Activated CD4-positive, alpha-beta T cell treated with anti-CD3 and anti-CD28 coated beads for 36 hours (primary cell): ENCODE results near the gene CMIP. TPM values are rescaled to one million over a fixed set of nuclear protein-coding genes. Genes with fewer than 3 reads are reported as not detected.

Experiments
- ATAC-seq: fragments of 200-7000 bp; cut with Tn5 transposase; one replicate; pipeline ENCODE4 v1.10.0; 2021; ENCODE audit warnings: mild to moderate bottlenecking, moderate library complexity
- CTCF ChIA-PET: fragments of 350-600 bp; sonication (Branson Sonifier 250); formaldehyde crosslinking; loops from one replicate; lab custom pipeline; 2021; ENCODE audit warnings: antibody characterized with exemption; lab: Charles Lee
- POLR2A ChIA-PET: fragments of 350-600 bp; sonication (Branson Sonifier 250); formaldehyde crosslinking; loops from one replicate; lab custom pipeline; 2021; ENCODE audit warnings: antibody characterized with exemption, inconsistent platforms; lab: Charles Lee
- DNase-seq: peaks from one replicate; pipeline ENCODE4 v3.0.0-alpha.2; 2020
- H3K27ac Mint-ChIP-seq: one replicate; pipeline ENCODE4 v1.8.0; 2021; ENCODE audit warnings: mixed read lengths
- H3K27me3 Mint-ChIP-seq: one replicate; pipeline ENCODE4 v1.8.0; 2021; ENCODE audit warnings: mixed read lengths
- H3K36me3 Mint-ChIP-seq: one replicate; pipeline ENCODE4 v1.8.0; 2021; ENCODE audit warnings: low read depth, mixed read lengths
- H3K4me1 Mint-ChIP-seq: one replicate; pipeline ENCODE4 v1.8.0; 2021; ENCODE audit warnings: mixed read lengths
- H3K4me3 Mint-ChIP-seq: one replicate; pipeline ENCODE4 v1.8.0; 2021; ENCODE audit warnings: mild to moderate bottlenecking, moderate library complexity, mixed read lengths
- H3K9me3 Mint-ChIP-seq: one replicate; pipeline ENCODE4 v1.8.0; 2021; ENCODE audit warnings: low read depth, mixed read lengths
- intact Hi-C, 2 experiments: fragments of 100-400 bp; cut with DNase I in 1 of 2; cut with micrococcal nuclease in 1 of 2; formaldehyde crosslinking; loops; one replicate each; pipeline versions ENCODE4 v1.14.2 to v1.15.1; 2022 to 2024; cut with DNase I, micrococcal nuclease
- total RNA-seq, 2 experiments: library from RNA; stranded (reverse); gene quantifications; one replicate each; pipeline ENCODE4 v1.2.3, GENCODE V29; 2021

CMIP gene
- total RNA-seq, 2 experiments from 2014 or later = 39.1 to 40.3 TPM

DNA sequence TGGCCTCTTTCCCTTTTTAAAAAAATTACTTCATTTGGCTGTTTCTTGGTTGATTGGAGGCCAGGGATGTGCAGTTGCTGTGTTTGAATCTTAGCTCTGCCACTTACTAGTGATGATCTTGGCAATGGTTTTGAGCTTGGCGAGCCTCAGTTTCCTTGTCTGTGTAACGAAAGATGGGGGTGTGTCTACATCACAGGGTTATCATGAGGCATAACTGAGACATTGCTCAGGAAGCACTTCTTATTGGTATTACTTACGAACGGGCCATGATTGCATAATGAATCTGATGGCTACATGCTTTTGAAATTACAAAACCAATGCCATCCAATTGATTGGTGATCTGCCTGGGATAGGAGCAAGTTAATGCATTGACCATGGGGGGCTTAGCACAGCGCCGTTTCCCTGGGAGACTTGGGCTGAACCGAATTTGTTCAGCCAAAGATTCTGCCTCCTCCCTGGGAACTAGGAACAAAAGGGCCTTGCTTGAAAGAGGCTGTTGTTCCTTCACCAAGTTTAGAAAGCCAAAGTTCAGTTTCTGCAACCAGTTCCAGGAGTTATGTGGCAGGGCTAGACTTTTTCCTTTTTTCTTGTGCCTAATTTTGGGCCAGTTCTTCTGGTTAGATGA, 21.9 kb downstream of the CMIP start:
- Mint-ChIP-seq H3K27me3 (no peaks in the 10 kb centered on the region), H3K9me3 (no peaks in the 10 kb centered on the region), H3K4me1 (peaks cover 72% of the 10 kb centered on the region), H3K36me3 (peaks cover 4% of the 10 kb centered on the region), H3K27ac (no peak overlapping the region), H3K4me3 (no peak overlapping the region)
- ChIA-PET POLR2A (no interaction called here), CTCF (interaction anchor here (0.9 kb wide), 1 partner anchor 11 kb away, joined by 3 read pairs; no protein-coding TSS in a partner anchor)
- DNase-seq (no peak), ATAC-seq (no peak)
- intact Hi-C loops = no loop called here

DNA sequence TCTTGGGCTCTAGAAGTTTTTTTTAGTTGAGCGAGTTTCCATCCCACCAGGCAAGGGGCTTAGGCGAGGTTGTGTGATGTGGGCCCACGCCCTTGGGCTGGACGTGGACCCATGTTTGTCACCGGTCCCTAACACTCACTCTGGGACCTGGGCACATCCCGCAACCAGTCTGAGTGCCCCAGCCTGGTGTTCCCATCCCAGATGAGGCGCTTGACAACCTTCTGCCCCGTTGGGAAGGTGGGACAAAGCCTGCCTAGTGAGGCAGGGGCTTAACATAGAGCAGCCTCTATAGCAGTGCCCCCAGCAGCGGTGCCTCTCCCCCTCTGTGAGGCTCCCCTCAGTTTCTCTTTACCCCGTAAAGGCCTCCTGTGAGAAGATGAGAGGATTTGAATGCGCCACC, 22.5 kb downstream of the CMIP start:
- Mint-ChIP-seq H3K4me3 (no peak overlapping the region), H3K27ac (no peak overlapping the region), H3K36me3 (peaks cover 4% of the 10 kb centered on the region), H3K27me3 (no peaks in the 10 kb centered on the region), H3K9me3 (no peaks in the 10 kb centered on the region), H3K4me1 (peaks cover 76% of the 10 kb centered on the region)
- DNase-seq (no peak), ATAC-seq (no peak)
- intact Hi-C loops = no loop called here
- ChIA-PET CTCF (no interaction called here), POLR2A (no interaction called here)

DNA sequence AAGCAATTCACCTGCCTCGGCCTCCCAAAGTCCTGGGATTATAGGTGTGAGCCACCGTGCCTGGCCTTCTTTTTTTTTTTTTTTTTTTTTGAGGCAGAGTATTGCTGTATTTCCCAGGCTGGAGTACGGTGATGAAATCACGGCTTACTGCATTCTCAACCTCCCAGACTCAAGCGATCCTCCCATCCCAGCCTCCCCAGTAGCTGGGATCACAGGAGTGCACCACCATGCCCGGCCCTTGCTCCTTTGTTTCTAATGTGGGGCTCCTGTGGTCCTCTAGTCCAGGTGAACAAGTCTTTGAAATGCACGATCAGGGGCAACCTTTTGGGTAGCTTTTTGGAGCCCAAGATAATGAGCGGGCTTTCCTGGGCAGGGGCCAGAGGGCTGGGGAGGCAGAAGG, 23.2 kb downstream of the CMIP start:
- Mint-ChIP-seq H3K27me3 (no peaks in the 10 kb centered on the region), H3K27ac (no peak overlapping the region), H3K4me3 (no peak overlapping the region), H3K4me1 (peaks cover 73% of the 10 kb centered on the region), H3K36me3 (peaks cover 4% of the 10 kb centered on the region), H3K9me3 (no peaks in the 10 kb centered on the region)
- intact Hi-C loops = no loop called here
- no peak for ATAC-seq
- POLR2A ChIA-PET = no interaction called here
- CTCF ChIA-PET = interaction anchor here (0.6 kb wide), 1 partner anchor 1373 kb away, joined by 3 read pairs; no protein-coding TSS in a partner anchor
- no peak for DNase-seq

DNA sequence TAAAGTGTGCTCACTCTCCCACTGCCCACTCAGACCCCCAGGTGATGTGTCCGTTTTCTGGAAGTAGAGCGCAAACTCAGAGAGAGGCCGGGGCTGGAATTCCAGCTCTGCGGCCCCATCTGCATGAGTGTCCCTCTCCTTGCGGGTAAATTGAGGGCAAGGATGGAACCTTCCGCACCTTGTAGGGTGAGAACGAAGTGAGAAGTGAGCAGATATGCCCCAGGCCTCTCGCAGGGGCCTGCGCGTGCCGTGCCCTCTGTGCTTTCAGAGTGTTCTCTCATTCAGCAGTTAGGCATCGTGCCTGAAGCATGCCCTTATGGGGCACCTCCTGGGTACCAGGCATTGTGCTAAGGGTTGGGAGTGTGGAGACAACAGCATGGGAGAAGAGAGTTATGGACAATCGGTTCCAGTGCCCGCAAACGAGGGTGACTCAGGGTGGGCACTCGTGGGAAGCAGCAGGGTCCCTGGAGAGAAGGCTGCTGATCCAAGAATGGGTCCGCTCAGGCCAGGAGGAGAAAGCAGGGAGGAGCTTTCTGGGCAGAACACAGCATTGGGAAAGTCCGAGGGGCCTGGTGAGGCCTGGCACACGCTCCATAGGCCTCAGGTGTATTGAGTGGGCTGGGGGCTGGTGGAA, 23.8 kb downstream of the CMIP start:
- Mint-ChIP-seq H3K9me3 (no peaks in the 10 kb centered on the region), H3K27me3 (no peaks in the 10 kb centered on the region), H3K27ac (peak overlapping the region; percentile 37), H3K4me1 (peaks cover 77% of the 10 kb centered on the region), H3K36me3 (peaks cover 4% of the 10 kb centered on the region), H3K4me3 (no peak overlapping the region)
- ChIA-PET POLR2A (no interaction called here), CTCF (interaction anchor here (0.6 kb wide), 1 partner anchor 1373 kb away, joined by 3 read pairs; no protein-coding TSS in a partner anchor)
- ATAC-seq (no peak), DNase-seq (no peak)
- intact Hi-C loops = no loop called here

DNA sequence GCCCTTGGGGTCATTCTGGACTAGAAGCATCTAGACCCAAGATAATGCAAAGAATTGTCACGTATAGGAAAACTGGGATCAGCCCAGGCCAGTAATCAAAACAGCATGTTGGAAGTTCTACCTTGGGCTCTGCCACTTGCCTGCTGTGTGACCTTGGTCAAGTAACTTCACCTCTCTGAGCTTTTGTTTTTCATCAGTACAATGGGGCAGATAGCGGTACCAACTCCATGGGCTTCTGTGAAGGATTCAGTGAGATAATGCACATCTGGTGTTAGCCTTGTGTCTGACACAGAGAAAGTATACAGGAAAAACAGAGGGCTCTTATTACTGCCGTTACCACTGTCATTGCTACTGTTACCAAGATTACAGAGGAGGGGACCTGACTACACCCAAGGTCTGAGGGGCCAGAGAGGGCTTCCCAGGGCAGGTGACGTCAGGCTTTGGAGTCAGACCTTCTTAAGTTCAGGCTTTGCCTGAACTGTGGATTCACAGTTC, 24.6 kb downstream of the CMIP start:
- peak; percentile 34 for ATAC-seq
- Mint-ChIP-seq H3K9me3 (no peaks in the 10 kb centered on the region), H3K27ac (peak overlapping the region; percentile 83), H3K27me3 (no peaks in the 10 kb centered on the region), H3K4me1 (peaks cover 79% of the 10 kb centered on the region), H3K36me3 (peaks cover 1% of the 10 kb centered on the region), H3K4me3 (peak overlapping the region; percentile 11)
- intact Hi-C loops = no loop called here
- POLR2A ChIA-PET = interaction anchor here (1.6 kb wide), 1 partner anchor 18 kb away, joined by 4 read pairs; no protein-coding TSS in a partner anchor
- DNase-seq = no peak
- CTCF ChIA-PET = no interaction called here

DNA sequence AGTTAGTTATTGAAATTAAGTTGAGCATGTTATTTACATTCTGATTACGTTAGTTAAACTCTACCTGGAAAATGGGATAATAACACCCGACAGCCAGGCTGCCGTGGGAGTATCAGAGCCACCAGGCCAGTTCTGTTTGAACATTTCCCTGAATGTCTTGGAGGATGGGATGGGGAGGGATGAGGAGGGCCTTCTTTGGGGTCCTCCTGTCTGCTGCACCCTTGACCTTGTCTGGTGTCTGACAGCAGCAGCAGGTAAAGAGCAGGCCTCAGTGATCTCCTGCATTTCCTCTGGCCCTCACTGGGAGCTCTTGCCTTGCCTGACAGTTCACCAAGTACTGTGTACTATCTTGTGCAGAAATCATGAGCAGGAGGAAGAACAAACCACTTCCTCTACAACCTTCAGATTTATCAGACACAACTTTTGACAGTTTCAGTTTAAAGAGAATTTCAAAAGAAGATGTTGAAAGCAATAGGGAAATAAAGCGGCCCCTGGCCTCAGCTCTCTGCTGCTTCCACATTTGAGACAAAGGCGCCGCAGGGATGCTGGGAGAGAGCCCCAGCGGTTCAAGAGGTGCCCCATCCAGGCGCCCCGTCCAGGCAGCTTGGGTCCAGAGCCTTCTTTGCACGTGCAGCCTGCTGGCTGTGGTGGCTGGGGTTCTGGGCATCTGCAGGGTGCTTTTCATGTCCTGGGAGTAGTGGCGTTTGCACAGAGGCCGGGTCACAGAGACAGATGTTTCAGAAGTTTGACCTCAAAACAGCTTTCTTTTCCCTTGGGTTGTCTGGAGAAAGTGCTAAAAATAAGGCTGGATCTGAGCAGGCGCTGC, 25.3 kb downstream of the CMIP start:
- H3K27ac Mint-ChIP-seq = peak overlapping the region; percentile 83
- H3K27me3 Mint-ChIP-seq = no peaks in the 10 kb centered on the region
- CTCF ChIA-PET = interaction anchor here (0.9 to 1.3 kb wide), 2 partner anchors 15 to 31 kb away, joined by 3 to 6 read pairs; no protein-coding TSS in a partner anchor
- H3K36me3 Mint-ChIP-seq = no peaks in the 10 kb centered on the region
- POLR2A ChIA-PET = interaction anchor here (0.8 to 1.6 kb wide), 2 partner anchors 19 to 146 kb away, joined by 3 to 4 read pairs; no protein-coding TSS in a partner anchor
- H3K9me3 Mint-ChIP-seq = no peaks in the 10 kb centered on the region
- DNase-seq (peak; percentile 50), ATAC-seq (peak; percentile 91)
- H3K4me1 Mint-ChIP-seq = peaks cover 75% of the 10 kb centered on the region
- H3K4me3 Mint-ChIP-seq = peak overlapping the region; percentile 11
- intact Hi-C loops = no loop called here

DNA sequence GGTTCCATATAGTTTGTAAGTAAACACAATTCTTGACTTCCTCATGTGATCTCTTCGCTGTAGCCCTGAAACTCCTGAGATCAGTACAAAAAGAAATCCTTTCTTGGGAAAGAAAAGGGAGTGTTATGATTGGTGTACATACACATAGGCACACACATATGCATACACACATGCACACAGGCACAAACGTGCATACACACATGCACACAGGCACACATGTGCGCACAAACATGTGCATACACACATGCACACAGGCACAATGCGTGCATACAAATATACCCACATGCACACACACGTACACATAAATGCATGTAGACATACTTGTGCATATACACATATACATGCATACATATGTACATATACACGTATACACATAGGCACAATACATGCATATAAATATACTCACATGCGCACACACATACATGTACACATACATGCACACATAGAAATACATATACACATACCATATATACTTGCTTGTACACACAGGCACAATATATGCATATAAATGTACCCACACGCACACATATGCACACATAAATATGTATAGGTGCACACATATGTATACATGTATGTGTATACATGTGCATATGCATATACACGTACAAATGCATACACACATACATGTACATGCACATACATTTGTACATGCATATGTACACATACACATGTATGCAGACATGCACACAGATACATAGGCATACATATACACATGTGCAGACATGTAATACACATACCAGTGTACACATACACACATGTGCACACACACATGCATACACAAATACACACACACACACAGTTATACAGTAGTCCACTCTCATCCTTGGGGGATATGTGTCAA, 26.4 kb downstream of the CMIP start:
- H3K27me3 Mint-ChIP-seq = no peaks in the 10 kb centered on the region
- no peak for ATAC-seq
- ChIA-PET POLR2A (interaction anchor here (1.6 kb wide), 1 partner anchor 20 kb away, joined by 4 read pairs; no protein-coding TSS in a partner anchor), CTCF (interaction anchor here (1.3 kb wide), 1 partner anchor 14 kb away, joined by 6 read pairs; no protein-coding TSS in a partner anchor)
- H3K4me3 Mint-ChIP-seq = no peak overlapping the region
- intact Hi-C loops = no loop called here
- DNase-seq = no peak
- peaks cover 73% of the 10 kb centered on the region for H3K4me1 Mint-ChIP-seq
- peak overlapping the region; percentile 83 for H3K27ac Mint-ChIP-seq
- H3K9me3 Mint-ChIP-seq = no peaks in the 10 kb centered on the region
- H3K36me3 Mint-ChIP-seq = no peaks in the 10 kb centered on the region

DNA sequence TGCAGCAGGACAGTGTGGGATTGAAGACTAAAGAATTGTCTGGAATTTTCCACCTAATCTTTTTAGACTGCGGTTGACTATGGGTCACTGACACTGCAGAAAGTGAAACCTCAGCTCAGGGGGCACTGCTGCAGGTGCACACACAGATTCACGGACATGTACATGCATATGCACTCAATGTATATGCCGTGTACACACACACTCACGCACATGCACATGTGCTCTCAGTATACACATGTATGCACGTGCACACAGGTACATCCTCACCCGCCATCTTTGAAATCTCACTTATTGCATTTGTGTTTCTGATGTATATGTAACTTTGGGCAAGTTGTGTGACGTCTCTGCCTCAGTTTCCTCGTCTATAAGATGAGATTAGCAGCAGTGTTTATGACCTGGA, 27.3 kb downstream of the CMIP start:
- no peak for ATAC-seq
- H3K4me3 Mint-ChIP-seq = no peak overlapping the region
- no peaks in the 10 kb centered on the region for H3K9me3 Mint-ChIP-seq
- H3K4me1 Mint-ChIP-seq = peaks cover 73% of the 10 kb centered on the region
- CTCF ChIA-PET = interaction anchor here (0.8 kb wide), 1 partner anchor 71 kb away, joined by 3 read pairs; no protein-coding TSS in a partner anchor
- intact Hi-C loops = no loop called here
- H3K27me3 Mint-ChIP-seq = no peaks in the 10 kb centered on the region
- H3K27ac Mint-ChIP-seq = no peak overlapping the region
- DNase-seq = no peak
- no peaks in the 10 kb centered on the region for H3K36me3 Mint-ChIP-seq
- POLR2A ChIA-PET = no interaction called here

DNA sequence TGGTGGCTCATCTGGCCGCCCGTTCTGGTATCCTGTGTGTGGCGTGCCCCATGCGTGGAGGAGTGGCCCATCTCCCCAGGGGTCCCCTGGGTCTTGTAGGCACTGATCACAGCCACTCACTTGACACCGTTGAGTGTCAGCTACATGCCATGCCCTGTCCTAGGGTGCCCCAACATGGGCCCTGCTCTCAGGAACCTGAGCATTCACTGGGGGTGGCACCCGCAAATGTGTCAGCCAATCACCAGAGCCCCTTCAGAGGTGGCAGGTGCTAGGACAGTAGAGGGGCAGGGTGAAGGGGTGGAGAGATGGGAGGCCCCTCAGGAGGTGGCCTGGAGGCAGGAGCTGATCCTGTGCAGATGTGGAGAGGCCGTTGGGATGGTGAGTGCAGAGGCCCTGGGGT, 27.8 kb downstream of the CMIP start:
- H3K4me1 Mint-ChIP-seq = peaks cover 75% of the 10 kb centered on the region
- POLR2A ChIA-PET = interaction anchor here (0.7 kb wide), 1 partner anchor 56 kb away, joined by 3 read pairs; no protein-coding TSS in a partner anchor
- no peaks in the 10 kb centered on the region for H3K27me3 Mint-ChIP-seq
- no peak overlapping the region for H3K27ac Mint-ChIP-seq
- no peak for ATAC-seq
- H3K36me3 Mint-ChIP-seq = peaks cover 2% of the 10 kb centered on the region
- H3K9me3 Mint-ChIP-seq = no peaks in the 10 kb centered on the region
- no peak overlapping the region for H3K4me3 Mint-ChIP-seq
- CTCF ChIA-PET = interaction anchor here (0.8 kb wide), 1 partner anchor 72 kb away, joined by 3 read pairs; no protein-coding TSS in a partner anchor
- intact Hi-C loops = no loop called here
- no peak for DNase-seq

DNA sequence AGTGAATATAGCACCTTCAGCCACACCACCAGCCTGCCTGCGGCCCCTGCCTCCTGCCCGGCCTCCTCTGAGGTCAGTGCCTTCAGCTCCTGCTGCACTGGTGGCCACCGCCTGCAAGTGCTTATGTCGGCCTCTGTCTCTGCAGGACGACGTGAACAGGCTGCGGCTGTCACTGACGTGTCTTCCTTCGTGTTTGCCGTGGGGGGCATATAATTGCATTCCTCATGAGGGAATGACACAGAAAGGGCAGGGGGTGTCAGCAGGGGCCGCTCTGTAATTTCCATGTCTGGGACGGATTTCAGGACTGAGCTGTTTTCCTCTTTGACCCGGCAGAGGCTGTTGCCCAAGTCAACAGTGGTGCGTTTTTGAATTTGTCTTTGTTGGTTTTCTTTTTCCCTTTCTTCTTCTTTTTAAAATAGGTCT, 28.5 kb downstream of the CMIP start:
- Mint-ChIP-seq H3K27ac (no peak overlapping the region), H3K4me1 (peaks cover 78% of the 10 kb centered on the region), H3K4me3 (no peak overlapping the region), H3K36me3 (peaks cover 2% of the 10 kb centered on the region), H3K27me3 (no peaks in the 10 kb centered on the region), H3K9me3 (no peaks in the 10 kb centered on the region)
- DNase-seq (no peak), ATAC-seq (no peak)
- intact Hi-C loops = no loop called here
- ChIA-PET POLR2A (interaction anchor here (0.7 kb wide), 1 partner anchor 56 kb away, joined by 3 read pairs; no protein-coding TSS in a partner anchor), CTCF (no interaction called here)
